ENCODE results near the gene FAM124B.

FAM124B gene

DNA sequence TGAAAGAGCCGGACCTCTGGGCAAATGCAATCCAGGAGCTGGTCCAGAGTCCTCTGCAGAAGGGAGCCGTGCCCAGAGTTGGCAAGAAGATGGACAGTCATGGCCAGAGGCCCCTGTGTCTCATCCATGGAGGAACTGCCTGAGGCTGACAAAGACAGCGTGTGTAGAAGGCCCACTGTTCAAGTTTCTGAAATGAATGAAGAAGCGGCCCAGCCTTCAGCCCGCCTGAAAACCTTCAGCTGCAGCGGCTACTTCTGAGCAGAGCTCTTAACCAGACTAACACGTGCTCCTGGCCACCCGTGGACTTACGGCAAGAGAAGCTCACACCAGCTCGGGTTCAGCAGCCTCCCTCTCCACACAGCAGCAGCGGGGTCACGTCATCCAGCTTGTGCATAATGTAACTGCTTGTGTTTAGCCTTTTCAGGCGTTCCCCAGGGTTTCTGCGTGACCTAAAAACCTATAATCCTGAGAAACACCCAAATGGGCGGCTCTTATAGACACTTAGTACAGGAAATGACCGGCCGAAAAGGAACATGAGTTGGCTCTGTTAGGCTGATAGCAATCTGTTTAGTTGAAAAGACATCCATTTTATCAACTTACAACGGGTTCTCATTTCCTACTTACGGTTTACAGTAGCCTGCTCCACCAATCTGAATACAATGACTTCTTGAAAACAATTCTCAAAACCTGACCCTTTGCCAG, at the start of gene FAM124B:
Gene FAM124B (minus strand): TSS at position 467 of the 702 bp plus-strand sequence. CDS start 339 bp downstream, at position 128.
- DNase-seq = no peak

DNA sequence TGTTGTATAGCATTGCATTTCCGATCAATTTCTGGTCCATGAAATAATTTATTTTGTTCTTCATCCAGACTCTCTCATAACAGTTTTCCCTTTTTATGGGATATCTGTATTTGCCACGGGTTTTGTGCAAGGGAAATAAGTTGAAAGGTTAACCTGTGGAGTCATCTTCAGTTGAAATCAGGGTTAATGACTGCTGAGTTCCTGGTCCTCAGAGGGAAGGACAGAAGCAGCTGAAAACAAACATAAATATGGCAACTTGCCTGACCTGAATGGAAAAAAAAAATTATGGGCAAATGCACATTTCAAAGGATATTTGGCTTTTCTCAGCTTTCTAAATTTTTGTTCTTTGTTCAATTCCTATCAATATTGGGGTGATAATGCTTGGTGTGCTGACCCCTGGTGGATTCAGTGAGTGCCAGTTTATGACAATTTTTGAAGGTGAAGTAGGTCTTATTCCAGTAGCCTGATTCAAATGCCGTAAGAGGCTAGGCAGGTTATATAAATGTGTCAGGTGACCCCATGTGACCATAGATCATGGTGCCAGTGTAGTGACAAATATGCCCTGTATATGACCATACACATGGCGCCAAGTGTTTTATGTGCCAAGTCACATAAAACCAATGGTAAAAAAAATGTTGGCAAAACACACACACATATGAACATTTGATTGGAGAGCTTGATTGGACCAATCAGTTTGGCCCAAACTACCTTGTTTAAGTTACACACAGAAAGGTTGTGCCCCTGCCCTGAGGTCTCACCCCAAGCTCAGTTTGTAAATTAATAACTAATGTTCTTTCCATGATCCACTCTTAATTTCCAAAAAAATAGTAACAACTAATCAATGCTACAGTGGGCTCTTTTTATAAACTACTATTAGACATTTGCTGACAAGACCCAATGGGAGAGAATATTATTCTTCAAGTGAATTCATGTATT, 47.6 kb upstream of the FAM124B start:
- DNase-seq = no peak

- DNase-seq = no peak
Measured at GRCh38 chr2:224448236-224448635, 46.3 kb upstream of the FAM124B start.

GRCh38 chr2:224444783-224445182, 42.9 kb upstream of the FAM124B start:
- no peak for DNase-seq

DNA sequence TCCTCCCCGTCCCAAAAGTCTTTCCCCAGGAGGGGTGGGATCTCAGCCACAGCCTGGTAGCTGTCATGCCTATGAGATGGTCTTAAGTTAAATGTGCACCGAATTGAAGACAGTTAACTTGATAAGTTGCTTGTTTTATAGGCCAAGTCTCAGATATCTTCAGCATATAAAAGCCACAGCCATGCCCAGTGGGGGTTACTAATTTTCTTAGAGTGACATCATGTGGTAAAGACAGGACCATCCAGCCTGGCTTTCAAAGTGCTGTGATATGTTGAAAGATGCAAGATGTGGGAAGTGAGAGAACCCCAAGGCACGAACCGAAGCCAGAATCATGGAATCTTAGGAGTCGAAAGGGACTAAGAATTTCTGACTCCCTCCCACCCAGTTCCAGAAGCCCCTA, 42.1 kb upstream of the FAM124B start:
- DNase-seq = no peak

- DNase-seq = no peak
Measured at GRCh38 chr2:224442071-224442967, 40.4 kb upstream of the FAM124B start.

DNA sequence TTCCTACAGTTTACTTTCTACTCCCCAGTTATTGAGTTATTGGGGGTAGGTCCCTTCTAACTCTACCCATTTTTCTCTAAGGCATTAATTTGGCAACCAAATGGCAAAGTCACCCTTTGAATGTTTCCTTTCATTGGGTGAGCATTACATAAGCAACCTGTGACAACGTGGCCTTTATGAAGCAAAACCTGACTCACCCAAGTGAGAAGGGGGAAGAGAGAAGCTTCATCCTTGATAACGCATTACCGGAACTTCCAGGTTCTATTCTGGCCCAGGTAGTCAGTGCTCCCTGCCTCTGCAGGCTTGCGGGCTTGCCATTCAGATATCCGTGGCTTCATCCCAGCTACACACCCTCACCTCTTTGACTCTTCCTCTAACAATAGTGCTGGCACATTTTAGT, 39.1 kb upstream of the FAM124B start:
- DNase-seq = no peak

GRCh38 chr2:224438726-224439125, 36.8 kb upstream of the FAM124B start:
- no peak for DNase-seq

- DNase-seq = no peak
Measured at GRCh38 chr2:224436634-224437033, 34.7 kb upstream of the FAM124B start.

DNA sequence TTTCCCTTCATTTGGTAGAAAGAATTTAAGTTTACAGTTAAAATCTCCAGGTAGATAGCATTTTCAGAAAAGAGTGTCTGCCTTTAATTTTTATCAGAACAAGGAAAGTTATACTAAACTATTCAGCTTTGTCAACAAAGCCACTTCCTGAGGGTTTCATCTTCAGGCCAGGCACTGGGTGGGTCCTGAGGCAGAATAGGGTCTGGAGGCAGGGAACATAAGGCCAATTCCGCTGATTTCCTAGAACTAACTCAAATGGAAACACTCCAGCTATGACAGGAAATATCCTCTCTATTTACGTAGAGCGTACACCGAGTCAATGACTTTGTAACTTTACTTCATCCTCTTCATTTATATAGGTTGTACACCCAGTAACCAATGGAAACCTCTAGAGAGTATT, 32.7 kb upstream of the FAM124B start:
- DNase-seq = no peak

DNA sequence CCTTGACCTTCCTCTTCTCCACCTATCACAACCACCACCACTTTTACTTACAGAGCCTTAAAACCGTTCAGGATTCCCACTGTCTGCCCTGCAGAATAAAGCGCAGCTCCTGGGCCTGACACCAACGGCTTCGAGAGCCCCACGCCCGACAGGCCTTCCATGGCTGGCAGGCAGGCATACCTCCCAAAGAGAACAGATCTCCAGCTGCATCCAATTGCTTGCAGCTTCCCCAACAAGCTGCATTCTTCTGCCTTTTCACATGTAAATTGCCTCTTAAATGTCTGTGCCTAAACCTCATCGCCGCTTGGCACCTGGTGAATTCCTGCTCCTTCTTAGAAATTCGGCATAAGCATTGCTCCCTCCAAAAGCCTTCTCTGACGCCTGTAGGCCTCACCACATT, 31.5 kb upstream of the FAM124B start:
- no peak for DNase-seq

GRCh38 chr2:224432003-224432579, 30.2 kb upstream of the FAM124B start:
- no peak for DNase-seq

DNA sequence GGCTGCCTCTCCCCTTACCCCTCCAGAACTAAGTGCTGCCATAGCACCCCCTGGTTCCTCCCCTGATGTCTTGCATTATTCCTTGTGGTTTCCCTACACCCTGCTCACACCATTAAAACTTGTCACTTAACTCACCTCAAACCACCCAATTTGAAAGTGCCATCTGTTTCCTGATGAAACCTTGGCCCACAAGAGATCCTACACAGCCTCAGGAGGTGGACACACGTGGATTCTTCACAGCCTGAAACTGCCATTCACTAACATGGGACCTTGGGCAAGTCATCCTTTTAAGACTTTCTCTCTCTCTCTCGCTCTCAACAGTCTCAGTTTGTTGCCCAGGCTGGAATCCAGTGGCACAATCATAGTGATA, 27.5 kb upstream of the FAM124B start:
- no peak for DNase-seq

DNA sequence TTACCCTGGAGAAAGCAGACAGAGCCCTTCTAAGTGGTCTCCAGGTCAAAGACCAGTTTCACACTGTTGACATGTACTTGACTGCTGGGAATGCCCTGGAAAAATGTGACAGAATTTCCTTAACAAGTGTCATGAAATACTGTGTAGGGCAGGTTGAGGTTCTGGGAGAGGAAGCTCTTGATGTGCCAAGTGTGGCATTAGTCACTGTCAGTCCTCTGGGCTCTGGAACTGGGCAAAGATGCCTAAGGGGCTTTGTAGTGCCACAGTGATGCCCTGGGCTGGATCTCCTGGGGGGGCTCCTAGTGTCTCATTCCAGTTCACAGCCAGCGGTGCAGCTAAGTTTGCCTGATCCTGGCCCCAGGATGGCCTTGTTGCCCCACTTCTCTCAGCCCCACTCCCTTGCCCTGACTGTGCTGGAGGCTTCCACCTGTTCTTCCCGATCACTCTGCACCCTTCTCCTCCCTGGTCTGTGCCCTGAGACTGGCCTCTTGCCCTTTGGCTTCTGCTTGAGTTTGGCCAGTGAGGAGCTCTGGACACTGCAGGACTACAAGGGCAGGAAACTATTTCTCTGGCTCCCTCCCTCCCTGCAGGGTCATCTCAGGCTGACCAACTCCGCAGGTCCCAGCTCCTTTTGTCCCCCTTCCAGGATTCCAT, 27.0 kb upstream of the FAM124B start:
- no peak for DNase-seq

DNA sequence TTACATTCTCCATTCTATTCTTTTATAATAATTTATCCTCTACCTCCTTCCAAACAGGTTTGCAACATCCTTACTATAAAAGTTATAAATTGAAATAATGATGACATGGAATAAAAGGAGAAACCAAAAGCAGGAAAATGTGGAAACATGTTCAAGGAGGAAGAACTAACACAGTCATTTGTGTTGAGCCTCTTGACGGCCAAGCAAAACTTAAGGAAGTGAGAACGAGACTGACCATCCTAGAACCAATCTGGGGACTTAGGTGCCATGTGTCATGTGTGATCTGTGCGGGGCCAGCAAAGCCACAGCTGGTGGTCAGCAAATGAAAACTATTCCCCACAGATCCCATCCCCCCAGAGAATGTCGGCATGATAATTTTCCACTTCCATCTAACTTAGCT, 25.6 kb upstream of the FAM124B start:
- no peak for DNase-seq

DNA sequence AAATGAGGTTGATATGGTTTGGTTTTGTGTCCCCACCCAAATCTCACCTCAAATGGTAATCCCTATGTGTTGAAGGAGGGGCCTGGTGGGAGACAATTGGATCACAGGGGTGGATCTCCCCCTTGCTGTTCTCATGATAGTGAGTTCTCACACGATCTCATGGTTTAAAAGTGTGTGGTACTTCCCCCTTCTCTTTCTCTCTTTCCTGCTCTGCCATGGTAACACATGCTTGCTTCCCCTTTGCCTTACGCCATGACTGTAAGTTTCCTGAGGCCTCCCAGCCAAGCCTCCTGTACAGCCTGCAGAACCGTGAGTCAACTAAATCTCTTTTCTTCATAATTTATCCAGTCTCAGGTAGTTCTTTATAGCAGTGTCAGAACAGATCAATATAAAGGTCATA, 24.7 kb upstream of the FAM124B start:
- no peak for DNase-seq

DNA sequence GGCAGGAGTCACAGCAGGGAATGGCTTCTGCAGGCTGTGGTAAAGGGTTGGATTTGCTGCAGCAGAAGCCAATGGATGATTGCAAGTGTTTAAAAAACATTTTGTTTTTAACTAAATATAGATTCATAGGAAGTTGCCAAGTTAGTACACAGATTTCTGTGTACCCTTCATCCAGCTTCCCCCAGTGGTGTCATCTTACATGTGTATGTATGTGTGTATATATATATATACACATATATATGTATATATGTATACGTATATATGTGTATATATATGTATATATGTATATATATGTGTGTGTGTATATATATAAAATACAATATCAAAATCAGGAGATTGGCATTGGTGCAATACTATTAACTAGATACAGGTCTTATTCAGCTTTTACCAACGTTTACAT, 19.2 kb upstream of the FAM124B start:
- no peak for DNase-seq

- no peak for DNase-seq
Measured at GRCh38 chr2:224417947-224418346, 16.0 kb upstream of the FAM124B start.

- no peak for DNase-seq
Measured at GRCh38 chr2:224417361-224417729, 15.4 kb upstream of the FAM124B start.

DNA sequence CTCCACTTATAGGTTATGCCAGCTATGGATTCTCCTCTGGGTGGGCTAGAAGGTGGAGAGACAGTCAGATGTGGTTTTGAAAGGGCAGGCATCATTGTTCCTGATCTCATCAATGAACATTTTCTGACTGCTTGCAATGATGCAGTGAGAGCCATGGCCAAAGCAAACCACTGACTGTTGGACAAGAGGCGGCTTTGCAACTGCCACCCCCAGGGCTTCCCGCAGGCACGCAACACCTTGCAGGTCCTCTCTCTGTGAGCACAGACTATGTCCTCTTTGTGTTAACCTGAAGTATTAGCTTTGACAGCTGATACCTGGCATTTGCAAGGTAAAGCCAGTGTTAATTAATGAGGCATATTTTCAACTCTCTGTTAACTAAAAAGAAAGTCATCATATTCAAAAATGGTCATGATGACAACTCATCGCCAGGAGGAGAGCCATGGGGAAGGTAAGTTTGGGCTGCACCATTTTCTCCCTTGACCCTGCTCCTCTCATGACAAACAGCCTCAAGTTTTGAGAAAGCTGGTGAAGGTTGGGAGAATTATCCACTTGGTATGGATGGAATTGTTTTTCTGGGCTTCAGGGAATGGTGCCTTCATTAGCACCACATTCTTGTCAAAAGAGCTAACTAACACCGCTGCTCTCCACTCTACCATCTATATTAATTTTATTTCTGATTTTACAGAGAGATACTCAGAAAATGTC, 14.9 kb upstream of the FAM124B start:
- no peak for DNase-seq

DNA sequence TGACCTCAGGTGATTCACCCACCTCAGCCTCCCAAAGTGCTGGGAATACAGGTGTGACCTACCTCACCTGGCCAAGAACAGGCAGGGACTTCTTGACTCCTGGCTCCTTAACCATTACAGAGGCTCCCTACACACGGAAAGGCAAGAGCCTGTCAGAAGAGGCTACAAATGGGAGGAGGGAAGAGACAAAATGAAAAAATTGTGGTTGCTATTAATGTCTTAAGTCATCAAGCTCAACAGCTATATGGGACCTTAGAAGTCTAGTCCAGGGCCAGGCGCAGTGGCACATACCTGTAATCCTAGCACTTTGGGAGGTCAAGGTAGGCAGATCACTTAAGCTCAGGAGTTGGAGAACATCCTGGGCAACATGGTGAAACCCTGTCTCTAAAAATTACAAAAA, 11.5 kb upstream of the FAM124B start:
- DNase-seq = no peak

All from SW 1271 (cell line).